Activated CD4-positive, alpha-beta T cell treated with anti-CD3 and anti-CD28 coated beads, Interleukin-2, amount 50 U/mL, for 4 hours (primary cell): ENCODE measurements around the gene LRRIQ1.

Experiments used
- DNase-seq, 2 experiments: peaks; one replicate each; pipeline ENCODE4 v3.0.0-alpha.2; 2020

The LRRIQ1 gene

DNA sequence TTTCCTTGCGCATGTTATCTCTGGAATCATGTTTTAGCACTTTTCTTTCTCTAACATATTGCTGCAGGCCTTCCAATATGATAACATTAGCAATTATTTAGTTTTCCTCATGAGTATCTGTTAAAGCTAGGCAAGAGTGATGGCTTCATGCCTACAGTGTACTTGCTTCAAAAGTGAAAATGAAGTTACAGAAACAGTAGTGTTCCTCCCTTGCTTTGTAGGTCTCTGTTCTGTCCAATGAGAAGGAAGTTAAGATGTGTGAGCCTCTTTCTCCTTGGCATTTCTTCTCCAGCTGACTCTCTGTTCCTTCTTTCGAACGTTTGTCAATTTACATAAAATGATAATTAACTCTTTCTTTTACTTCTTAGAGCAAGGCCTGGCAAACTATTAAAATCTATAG, 22.2 kb downstream of the LRRIQ1 start:
- DNase-seq: no peak

- DNase-seq: no peak
These were observed 23.4 kb downstream of the LRRIQ1 start for GRCh38 chr12:85059594-85059993.

DNA sequence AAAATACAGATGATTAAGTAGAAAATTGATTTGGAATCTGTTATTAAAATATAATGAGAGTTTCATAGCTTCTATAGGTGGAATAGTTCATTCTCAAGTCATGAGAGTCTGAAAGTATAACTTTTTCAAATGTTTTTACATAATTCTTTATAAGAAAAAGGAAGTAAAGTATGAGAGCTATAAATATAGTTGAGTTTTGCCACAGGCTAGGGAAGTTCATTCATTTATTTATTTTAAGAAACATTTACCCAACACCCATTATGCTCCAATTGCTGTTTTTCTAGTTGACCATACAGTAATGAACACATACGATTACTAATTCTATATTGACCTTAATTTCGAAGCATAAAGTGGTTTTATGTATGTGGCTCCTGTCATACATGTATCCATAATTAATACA, 24.8 kb downstream of the LRRIQ1 start:
- no peak for DNase-seq

DNA sequence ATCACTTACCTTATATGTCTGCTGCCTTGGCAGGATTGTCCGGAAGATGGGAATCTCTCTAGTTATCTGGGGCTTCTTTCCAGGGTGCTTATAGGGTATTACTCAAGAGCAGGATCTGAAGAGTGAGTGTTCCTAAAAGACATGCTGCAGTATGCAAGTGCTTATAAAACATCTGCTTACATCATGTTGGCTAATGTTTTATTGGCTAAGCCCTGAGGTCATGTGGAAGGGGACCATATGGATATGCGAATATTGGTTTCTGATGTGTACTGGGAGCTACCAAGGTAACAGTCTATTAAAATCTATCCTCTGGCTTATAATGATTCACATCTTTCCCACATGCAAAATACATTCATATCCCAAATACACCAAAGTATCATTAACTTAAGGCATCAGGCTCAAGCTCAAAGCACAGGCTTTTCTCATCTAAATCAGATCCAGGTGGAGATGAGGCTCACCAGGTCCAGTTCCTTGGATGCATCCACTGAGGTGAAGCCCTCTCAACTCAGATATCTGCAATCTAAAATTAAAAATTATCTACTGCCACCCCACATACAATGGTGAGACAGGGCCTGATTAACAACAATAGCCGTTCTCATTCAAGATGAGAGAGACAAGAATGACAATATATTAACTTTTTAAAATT, 29.8 kb downstream of the LRRIQ1 start:
- DNase-seq: no peak

DNA sequence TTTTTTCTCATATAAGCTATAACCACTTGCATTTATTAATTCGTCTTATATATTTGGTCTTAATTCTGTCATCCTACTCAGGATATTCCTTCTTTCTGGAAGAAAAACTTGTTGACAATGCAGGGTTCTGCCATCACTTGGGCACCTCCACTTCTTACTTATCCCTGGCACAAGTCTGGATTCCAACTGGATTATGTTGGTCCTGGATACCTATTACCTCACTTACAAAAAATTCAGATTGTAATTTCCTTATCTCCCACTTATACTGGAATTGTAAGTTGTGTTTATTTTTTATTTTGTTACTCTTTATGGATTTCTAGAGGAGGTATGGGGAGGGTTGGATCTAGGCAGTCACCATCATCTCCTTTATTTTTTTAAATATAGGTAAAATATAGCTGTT, 36.7 kb downstream of the LRRIQ1 start:
- DNase-seq: no peak

- no peak for DNase-seq
These were observed 40.7 kb downstream of the LRRIQ1 start for GRCh38 chr12:85076688-85077430.

DNA sequence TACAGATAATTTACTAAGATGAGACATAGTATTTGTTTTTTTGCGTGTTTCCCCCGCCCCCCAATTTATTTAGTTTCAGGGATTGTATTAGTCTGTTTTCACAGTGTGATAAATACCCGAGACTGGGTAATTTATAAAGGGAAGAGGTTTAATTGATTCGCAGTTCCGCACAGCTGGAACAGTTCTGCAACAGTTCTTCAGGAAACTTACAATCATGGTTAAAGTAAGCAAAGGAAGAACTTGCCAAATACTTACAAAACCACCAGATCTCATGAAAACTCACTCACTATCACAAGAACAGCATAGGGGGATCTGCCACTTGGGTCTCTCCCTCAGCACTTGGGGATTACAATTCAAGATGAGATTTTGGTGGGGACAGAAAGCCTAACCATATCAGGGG, 48.9 kb downstream of the LRRIQ1 start:
- no peak for DNase-seq

DNA sequence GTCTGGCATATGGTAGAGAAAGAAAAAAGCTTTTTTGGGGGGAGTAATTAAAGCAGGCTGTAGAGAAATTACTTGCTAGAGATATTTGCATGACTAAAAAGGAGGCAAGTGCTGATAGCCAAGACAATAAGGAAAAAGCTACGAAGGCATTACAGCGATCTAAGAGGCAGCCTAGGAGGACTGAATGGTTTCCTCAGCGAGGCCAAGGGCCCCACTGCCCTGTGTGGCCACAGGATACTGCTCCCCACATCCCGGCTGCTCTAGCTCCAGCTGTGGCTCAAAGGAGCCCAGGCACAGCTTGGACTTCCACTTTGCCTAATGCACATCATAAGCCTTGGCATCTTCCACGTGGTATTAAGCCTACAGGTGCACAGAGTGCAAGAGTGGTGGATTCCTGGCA, 53.6 kb downstream of the LRRIQ1 start:
- no peak for DNase-seq

DNA sequence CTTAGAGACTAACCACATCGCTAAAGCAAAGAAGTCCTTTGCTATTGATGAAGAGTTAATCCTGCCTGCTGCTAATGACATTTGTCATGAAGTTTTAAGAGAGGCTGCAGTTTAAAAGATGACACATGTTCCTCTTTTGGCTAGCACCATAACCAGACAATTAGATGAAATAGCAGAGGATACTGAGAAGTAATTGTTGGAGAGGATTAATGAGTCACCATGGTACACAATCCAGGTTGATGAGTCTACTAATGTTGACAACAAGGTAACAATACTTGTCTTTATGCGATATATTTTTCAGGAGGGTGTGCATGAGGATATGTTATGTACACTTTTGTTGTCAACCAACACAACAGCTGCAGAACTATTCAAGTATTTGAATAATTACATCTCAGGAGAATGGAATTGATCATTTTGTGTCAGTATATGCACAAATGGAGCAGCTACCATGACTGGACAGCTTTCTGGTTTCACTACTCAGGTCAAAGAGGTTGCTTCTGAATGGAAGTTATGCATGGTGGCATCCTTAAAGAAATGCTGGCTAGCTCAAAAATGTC, 56.7 kb downstream of the LRRIQ1 start:
- no peak for DNase-seq

DNA sequence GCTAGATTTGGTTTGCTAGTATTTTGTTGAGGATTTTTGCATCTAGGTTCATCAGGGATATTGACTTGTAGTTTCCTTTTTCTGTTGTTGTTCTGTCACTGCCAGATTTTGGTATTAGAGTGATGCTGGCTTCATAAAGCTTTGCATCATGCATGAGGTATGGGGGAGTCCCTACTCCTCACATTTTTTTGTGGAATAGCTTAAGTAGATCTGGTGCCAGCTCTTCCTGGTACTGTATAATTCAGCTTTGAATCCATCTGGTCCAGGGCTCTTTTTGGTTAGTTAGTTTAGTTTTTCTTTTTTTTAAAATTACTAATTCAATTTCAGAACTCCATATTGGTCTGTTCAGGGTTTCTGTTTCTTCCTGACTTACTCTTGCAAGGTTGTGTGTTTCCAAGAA, 59.4 kb downstream of the LRRIQ1 start:
- no peak for DNase-seq

DNA sequence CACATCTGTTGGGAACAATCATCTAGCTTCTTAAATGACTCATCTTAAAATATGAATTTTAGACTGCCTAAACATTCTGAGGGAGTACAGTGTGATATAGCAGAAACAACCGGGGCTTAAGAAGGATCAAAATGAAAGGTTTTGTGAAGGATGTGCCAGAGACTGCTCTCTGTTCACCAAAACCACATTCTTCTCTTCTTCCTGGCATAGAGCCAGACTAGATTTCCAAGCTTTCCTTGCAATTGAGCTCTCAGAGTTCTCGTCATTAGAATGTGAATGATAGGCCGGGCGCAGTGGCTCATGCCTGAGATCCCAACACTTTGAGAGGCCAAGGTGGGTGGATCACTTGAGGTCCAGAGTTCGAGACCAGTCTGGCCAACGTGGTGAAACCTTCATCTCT, 94.5 kb downstream of the LRRIQ1 start:
- no peak for DNase-seq

- DNase-seq: no peak
These were observed 102.7 kb downstream of the LRRIQ1 start for GRCh38 chr12:85138833-85139232.

DNA sequence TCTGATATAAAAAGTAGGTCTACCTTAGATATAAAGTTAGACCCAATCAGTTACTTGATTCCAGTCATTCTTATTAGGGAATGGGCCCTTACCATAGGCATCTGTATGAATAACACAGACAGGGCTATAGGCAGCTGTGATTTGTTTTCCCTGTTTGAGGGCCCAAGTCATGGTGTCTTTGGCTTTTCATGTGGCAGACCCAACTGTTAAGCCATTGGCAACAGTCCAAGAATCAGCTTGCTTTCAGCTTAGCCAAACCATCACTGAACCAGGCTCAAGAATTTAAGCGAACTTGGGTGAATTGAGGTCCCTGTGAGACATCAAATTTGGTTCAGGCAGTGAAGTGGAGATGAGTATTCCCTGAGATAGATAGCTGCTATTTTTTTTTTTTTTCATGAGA, 111.2 kb downstream of the LRRIQ1 start:
- DNase-seq: no peak

DNA sequence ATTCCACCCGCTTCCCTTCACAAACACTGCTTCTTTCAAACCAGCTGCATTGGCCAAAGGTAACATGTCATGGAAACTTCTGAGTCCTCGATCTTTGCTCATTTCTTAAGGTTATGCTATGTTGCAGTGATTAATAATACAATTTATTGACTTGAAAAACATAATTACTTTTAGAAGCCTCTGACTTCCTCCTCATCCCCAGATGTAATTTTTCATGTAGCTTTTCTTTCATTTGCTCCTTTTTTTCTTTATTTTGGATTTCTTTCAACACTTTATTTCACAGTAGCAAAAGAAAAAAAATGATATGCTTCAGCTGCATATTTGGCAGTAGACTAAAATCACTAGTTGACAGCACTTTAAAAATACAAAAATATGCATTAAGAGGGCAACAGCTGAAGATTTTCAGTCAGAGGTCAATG, 116.2 kb downstream of the LRRIQ1 start:
- DNase-seq: no peak

- no peak for DNase-seq
These were observed 119.6 kb downstream of the LRRIQ1 start for GRCh38 chr12:85155791-85156190.

- no peak for DNase-seq
These were observed 120.4 kb downstream of the LRRIQ1 start for GRCh38 chr12:85156569-85156968.

- no peak for DNase-seq
These were observed 121.0 kb downstream of the LRRIQ1 start for GRCh38 chr12:85157035-85157603.

DNA sequence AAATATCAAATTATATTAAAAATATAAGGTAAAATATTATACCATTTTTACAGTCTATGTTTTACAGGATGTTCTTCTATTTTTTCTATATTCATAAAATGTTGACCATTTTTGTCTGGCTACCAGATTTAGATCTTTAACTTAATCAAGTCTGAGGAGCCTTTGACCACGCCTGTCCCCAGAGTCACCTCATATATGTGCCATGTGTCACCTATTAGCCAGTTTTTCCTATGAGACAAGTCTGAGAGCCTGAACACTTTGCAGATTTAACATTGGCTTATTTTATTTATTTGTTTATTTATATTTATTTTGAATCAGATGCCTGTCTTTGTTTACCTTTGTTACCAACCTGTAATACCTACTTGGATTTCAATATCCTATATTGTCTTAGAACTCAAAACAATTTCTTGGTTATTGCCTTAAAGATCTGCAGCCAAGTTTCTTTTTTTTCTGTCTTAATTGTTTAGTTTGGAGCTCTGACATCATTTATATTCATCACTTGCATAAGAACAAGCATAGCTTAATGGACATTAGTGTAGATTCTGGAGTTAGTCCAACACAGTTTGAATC, 127.7 kb downstream of the LRRIQ1 start:
- DNase-seq: no peak

DNA sequence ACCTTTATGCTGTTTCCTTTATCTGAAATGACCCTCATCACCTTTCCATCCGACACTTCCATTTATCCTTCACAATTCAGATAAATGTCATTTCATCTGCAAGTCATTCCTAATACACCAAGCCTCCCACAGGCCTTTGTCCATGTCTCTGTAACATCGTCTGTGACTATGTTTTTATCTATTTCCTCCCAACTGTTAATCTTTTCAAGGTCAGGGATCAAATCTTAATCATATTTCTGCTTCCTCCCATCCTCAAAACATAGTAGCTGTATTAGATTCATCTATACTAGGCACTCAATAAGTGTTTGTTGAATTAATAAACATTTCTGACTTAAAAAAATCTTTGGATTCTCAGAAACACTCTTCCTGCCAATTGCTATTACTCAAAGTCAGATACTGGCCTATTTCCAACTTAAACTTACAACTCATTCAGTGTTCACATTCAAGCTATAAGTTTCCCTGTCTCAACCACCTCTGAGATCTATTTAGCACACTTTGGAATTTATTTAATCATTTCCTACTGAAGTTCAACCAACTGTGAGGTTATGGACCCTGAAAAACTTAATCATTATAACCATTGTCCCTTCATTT, 143.6 kb downstream of the LRRIQ1 start:
- no peak for DNase-seq

GRCh38 chr12:85182699-85183098, 146.5 kb downstream of the LRRIQ1 start:
- no peak for DNase-seq

GRCh38 chr12:85183855-85184254, 147.7 kb downstream of the LRRIQ1 start:
- no peak for DNase-seq

GRCh38 chr12:85186236-85186635, 150.1 kb downstream of the LRRIQ1 start:
- no peak for DNase-seq

GRCh38 chr12:85188619-85189018, 152.5 kb downstream of the LRRIQ1 start:
- no peak for DNase-seq
